ENCODE results near the gene DCC. TPM values are rescaled to one million over a fixed set of nuclear protein-coding genes. Genes with fewer than 3 reads are reported as not detected.

The DCC gene
- total RNA-seq, 4 donors from 2014 or later = 0.16 TPM; not detected in 3

DNA sequence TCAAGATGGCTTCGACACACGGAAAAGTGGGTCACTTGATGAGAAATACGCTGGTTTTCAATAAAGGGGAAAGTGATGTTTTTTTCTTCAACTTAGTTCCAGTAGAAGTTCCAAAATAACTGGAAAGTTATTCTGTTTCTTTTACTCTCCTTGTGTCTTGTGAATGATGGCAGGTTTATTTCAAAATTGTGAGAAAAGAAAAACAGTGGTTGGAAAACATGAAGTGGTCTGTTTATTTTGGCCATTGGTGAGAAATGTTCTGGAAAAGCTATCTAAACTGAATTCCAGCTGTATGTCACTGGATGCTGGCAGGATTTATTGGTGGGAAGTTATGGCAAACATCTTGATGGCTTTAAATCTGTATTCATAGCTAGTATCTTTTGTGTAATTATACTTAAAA lies 484.1 kb downstream of the DCC start:
- Histone ChIP-seq H3K36me3 (no peaks in the 10 kb centered on the region), H3K27ac (no peak overlapping the region), H3K4me3 (no peak overlapping the region), H3K9me3 (no peaks in the 10 kb centered on the region), H3K27me3 (no peaks in the 10 kb centered on the region), H3K4me1 (no peaks in the 10 kb centered on the region)
- DNase-seq (ENCODE audit: low spot score in 2 of 2) = no peak
- TF ChIP-seq POLR2A (IDR thresholded peaks at IDR 0.05) (no peak), POLR2AphosphoS5 (IDR thresholded peaks at IDR 0.05) (no peak)
- TF ChIP-seq, protein P1, sequence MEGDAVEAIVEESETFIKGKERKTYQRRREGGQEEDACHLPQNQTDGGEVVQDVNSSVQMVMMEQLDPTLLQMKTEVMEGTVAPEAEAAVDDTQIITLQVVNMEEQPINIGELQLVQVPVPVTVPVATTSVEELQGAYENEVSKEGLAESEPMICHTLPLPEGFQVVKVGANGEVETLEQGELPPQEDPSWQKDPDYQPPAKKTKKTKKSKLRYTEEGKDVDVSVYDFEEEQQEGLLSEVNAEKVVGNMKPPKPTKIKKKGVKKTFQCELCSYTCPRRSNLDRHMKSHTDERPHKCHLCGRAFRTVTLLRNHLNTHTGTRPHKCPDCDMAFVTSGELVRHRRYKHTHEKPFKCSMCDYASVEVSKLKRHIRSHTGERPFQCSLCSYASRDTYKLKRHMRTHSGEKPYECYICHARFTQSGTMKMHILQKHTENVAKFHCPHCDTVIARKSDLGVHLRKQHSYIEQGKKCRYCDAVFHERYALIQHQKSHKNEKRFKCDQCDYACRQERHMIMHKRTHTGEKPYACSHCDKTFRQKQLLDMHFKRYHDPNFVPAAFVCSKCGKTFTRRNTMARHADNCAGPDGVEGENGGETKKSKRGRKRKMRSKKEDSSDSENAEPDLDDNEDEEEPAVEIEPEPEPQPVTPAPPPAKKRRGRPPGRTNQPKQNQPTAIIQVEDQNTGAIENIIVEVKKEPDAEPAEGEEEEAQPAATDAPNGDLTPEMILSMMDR (IDR thresholded peaks at IDR 0.05) = no peak
- WGBS = 58% methylated on average over 3 of the region's 3 CpGs

- TF ChIP-seq POLR2AphosphoS5 (IDR thresholded peaks at IDR 0.05) = no peak
- TF ChIP-seq, protein P1 (IDR thresholded peaks at IDR 0.05) = no peak
- no peak for TF ChIP-seq EP300 (IDR thresholded peaks at IDR 0.05)
- H3K36me3 ChIP-seq = no peaks in the 10 kb centered on the region
- no peak for DNase-seq (ENCODE audit: low spot score in 2 of 2)
- no peak overlapping the region for H3K27ac ChIP-seq
- 79% methylated on average over 3 of the region's 3 CpGs for WGBS
- no peaks in the 10 kb centered on the region for H3K27me3 ChIP-seq
- H3K4me1 ChIP-seq = no peaks in the 10 kb centered on the region
- no peak overlapping the region for H3K4me3 ChIP-seq
- H3K9me3 ChIP-seq = no peaks in the 10 kb centered on the region
Measured at GRCh38 chr18:52826994-52827393, 487.0 kb downstream of the DCC start.

DNA sequence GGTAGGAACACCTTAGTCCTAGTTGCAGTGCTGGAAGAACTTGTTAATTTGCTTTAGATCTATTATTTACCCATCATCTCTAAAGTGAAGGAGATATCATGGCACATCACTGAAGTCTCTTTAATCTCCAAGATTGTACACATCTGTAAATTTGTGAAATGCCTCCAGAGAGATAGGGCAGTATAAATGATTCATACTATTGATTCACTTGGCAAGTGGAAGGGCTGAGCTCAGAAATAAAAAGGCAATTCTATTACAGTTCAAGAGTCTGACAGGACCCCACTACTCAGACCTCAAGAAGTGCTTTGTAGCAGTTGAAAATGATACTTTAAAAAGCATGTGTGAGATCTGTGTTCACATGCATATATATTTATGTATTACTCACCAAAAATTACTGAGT lies 489.3 kb downstream of the DCC start:
- Histone ChIP-seq H3K27ac (no peak overlapping the region), H3K4me1 (no peaks in the 10 kb centered on the region), H3K4me3 (no peak overlapping the region), H3K9me3 (no peaks in the 10 kb centered on the region), H3K27me3 (no peaks in the 10 kb centered on the region), H3K36me3 (no peaks in the 10 kb centered on the region)
- TF ChIP-seq POLR2A (IDR thresholded peaks at IDR 0.05) = no peak
- TF ChIP-seq, protein P1 (IDR thresholded peaks at IDR 0.05) = no peak
- no peak for TF ChIP-seq EP300 (IDR thresholded peaks at IDR 0.05)
- TF ChIP-seq POLR2AphosphoS5 (IDR thresholded peaks at IDR 0.05) = no peak
- DNase-seq (ENCODE audit: low spot score in 2 of 2) = no peak

GRCh38 chr18:52829876-52830405 lies 489.9 kb downstream of the DCC start:
- Histone ChIP-seq H3K27me3 (no peaks in the 10 kb centered on the region), H3K9me3 (no peaks in the 10 kb centered on the region), H3K36me3 (no peaks in the 10 kb centered on the region), H3K27ac (no peak overlapping the region), H3K4me1 (no peaks in the 10 kb centered on the region), H3K4me3 (no peak overlapping the region)
- TF ChIP-seq POLR2AphosphoS5 (IDR thresholded peaks at IDR 0.05) (no peak), EP300 (IDR thresholded peaks at IDR 0.05) (no peak), POLR2A (IDR thresholded peaks at IDR 0.05) (no peak)
- TF ChIP-seq, protein P1 (IDR thresholded peaks at IDR 0.05) = no peak
- DNase-seq (ENCODE audit: low spot score in 2 of 2) = no peak
- WGBS = 86% methylated on average over 4 of the region's 4 CpGs

- H3K9me3 ChIP-seq = no peaks in the 10 kb centered on the region
- DNase-seq (ENCODE audit: low spot score in 2 of 2) = no peak
- TF ChIP-seq EP300 (IDR thresholded peaks at IDR 0.05) = no peak
- no peaks in the 10 kb centered on the region for H3K27me3 ChIP-seq
- no peak overlapping the region for H3K4me3 ChIP-seq
- H3K4me1 ChIP-seq = no peaks in the 10 kb centered on the region
- H3K27ac ChIP-seq = no peak overlapping the region
- no peaks in the 10 kb centered on the region for H3K36me3 ChIP-seq
Measured at GRCh38 chr18:52844323-52844722, 504.3 kb downstream of the DCC start.

DNA sequence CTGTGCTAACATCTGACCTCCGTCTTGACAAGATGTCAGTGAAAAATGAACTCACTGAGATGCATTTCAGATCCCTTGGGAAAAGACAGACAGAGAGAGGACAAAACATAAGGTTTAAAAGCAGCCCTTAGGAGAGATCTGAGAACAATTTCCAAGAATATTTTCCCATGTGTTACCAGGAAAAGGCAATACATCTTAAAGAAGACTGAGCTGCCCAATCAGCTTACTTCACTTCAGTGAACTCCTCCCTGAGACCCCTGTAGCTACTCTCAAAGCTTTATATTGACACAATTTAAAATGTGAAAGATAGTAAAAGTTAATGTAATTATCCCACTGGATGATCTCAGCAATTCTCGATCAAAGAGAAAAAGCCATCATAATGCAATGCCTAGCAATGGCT lies 505.0 kb downstream of the DCC start:
- no peaks in the 10 kb centered on the region for H3K4me1 ChIP-seq
- 68% methylated on average over 2 of the region's 2 CpGs for WGBS

More for the DNA sequence above, 505.0 kb downstream of the DCC start:
- no peak for DNase-seq (ENCODE audit: low spot score in 2 of 2)
- no peaks in the 10 kb centered on the region for H3K27me3 ChIP-seq
- no peaks in the 10 kb centered on the region for H3K9me3 ChIP-seq
- H3K4me3 ChIP-seq = no peak overlapping the region
- H3K36me3 ChIP-seq = no peaks in the 10 kb centered on the region
- no peak for TF ChIP-seq EP300 (IDR thresholded peaks at IDR 0.05)
- no peak for TF ChIP-seq POLR2AphosphoS5 (IDR thresholded peaks at IDR 0.05)
- TF ChIP-seq, protein P1 (IDR thresholded peaks at IDR 0.05) = no peak
- no peak for TF ChIP-seq POLR2A (IDR thresholded peaks at IDR 0.05)
- no peak overlapping the region for H3K27ac ChIP-seq
